ENCODE data around the gene SLC22A16. TPM values are rescaled to one million over a fixed set of nuclear protein-coding genes. Genes with fewer than 3 reads are reported as not detected.

Gene SLC22A16
- total and polyA plus RNA-seq, 8 donors = 0.30 to 0.92 (median 0.31) TPM; not detected in 5

GRCh38 chr6:110468731-110469130 lies 7.7 kb downstream of the SLC22A16 start:
- Histone ChIP-seq H3K4me1 (no peaks in the 10 kb centered on the region), H3K4me3 (no peak overlapping the region), H3K27me3 (peaks cover 0 to under 1% (median 0%) of the 10 kb centered on the region in 3 donors), H3K9me3 (peaks cover 0 to 5% (median 3%) of the 10 kb centered on the region in 4 donors), H3K36me3 (no peaks in the 10 kb centered on the region), H3K27ac (no peak overlapping the region)
- intact Hi-C loops (cut with DNase I; ENCODE audit: low total_unique reads) = no loop called here
- DNase-seq = no peak
- TF ChIP-seq EP300 (IDR thresholded peaks at IDR 0.05) = no peak
- TF ChIP-seq, protein P1, sequence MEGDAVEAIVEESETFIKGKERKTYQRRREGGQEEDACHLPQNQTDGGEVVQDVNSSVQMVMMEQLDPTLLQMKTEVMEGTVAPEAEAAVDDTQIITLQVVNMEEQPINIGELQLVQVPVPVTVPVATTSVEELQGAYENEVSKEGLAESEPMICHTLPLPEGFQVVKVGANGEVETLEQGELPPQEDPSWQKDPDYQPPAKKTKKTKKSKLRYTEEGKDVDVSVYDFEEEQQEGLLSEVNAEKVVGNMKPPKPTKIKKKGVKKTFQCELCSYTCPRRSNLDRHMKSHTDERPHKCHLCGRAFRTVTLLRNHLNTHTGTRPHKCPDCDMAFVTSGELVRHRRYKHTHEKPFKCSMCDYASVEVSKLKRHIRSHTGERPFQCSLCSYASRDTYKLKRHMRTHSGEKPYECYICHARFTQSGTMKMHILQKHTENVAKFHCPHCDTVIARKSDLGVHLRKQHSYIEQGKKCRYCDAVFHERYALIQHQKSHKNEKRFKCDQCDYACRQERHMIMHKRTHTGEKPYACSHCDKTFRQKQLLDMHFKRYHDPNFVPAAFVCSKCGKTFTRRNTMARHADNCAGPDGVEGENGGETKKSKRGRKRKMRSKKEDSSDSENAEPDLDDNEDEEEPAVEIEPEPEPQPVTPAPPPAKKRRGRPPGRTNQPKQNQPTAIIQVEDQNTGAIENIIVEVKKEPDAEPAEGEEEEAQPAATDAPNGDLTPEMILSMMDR (IDR thresholded peaks at IDR 0.05) = no peak
- TF ChIP-seq POLR2A (IDR thresholded peaks at IDR 0.05) = no peak
- no peak for TF ChIP-seq POLR2AphosphoS5 (IDR thresholded peaks at IDR 0.05)
- 82 to 87% (median 83%) methylated on average over 3 of the region's 3 CpGs for WGBS, 5 donors

DNA sequence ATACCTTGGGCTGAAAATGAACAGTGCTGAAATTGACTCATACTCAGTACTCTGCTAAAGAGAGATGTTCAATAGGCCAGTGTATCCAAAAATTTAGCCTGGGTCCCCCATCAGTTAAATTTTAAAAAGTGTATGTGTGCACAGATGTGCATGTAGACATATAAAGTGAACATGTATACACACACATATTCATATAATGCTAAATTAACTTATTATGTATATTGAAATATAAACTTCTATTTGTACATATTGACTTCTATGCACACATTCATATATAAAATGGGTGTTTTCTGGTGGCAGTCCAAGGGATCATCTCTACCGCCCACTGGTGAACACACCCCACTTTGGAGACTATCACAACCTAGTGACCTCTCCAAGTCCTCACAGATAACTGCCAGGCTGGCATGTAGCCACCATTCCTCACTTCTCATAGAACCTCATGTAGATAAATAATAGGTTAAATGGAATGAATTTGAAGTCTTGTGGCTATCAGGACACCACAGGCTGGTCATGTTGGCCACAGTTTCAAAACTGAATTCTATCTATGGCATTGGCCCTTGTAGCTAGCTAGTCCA lies 8.8 kb downstream of the SLC22A16 start:
- peaks cover 0 to 14% (median 11%) of the 10 kb centered on the region in 4 donors for H3K9me3 ChIP-seq
- H3K36me3 ChIP-seq = no peaks in the 10 kb centered on the region
- no peak overlapping the region for H3K27ac ChIP-seq
- no peaks in the 10 kb centered on the region for H3K4me1 ChIP-seq
- DNase-seq = no peak
- TF ChIP-seq POLR2AphosphoS5 (IDR thresholded peaks at IDR 0.05) (no peak), EP300 (IDR thresholded peaks at IDR 0.05) (no peak), POLR2A (IDR thresholded peaks at IDR 0.05) (no peak)
- TF ChIP-seq, protein P1 (IDR thresholded peaks at IDR 0.05) = no peak
- no peaks in the 10 kb centered on the region for H3K27me3 ChIP-seq
- WGBS, 5 donors = 83 to 96% (median 89%) methylated on average over 1 of the region's 1 CpG
- intact Hi-C loops (cut with DNase I; ENCODE audit: low total_unique reads) = no loop called here
- no peak overlapping the region for H3K4me3 ChIP-seq

GRCh38 chr6:110462884-110463481 lies 13.4 kb downstream of the SLC22A16 start:
- intact Hi-C loops (cut with DNase I; ENCODE audit: low total_unique reads) = no loop called here
- Histone ChIP-seq H3K9me3 (peaks cover 0 to 30% (median 28%) of the 10 kb centered on the region in 4 donors), H3K27ac (no peak overlapping the region), H3K4me1 (no peaks in the 10 kb centered on the region), H3K36me3 (no peaks in the 10 kb centered on the region), H3K27me3 (no peaks in the 10 kb centered on the region), H3K4me3 (no peak overlapping the region)
- no peak for DNase-seq
- 84 to 94% (median 88%) methylated on average over 2 of the region's 2 CpGs for WGBS, 5 donors
- TF ChIP-seq POLR2A (IDR thresholded peaks at IDR 0.05) (no peak), EP300 (IDR thresholded peaks at IDR 0.05) (no peak), POLR2AphosphoS5 (IDR thresholded peaks at IDR 0.05) (no peak)
- TF ChIP-seq, protein P1 (IDR thresholded peaks at IDR 0.05) = no peak

DNA sequence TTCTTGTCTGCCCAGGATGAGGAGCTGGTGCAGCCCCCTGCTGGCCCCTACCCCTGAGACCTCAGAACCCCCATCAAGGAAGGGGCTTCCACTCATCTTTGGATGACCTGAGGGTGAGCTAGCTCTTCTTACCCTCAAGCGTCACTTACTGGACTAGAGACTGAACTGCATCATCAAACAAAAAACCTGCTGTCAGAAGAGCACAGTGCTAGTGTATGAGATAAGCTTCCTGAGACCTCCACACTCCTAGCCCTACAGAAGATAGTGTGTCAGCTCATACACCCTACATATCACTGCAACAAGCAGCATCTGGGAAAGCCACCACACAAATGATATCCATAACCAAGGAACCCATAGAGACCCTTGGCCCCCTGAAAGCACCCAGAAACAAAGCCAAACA lies 15.0 kb downstream of the SLC22A16 start:
- intact Hi-C loops (cut with DNase I; ENCODE audit: low total_unique reads) = no loop called here
- peaks cover 0 to 30% (median 28%) of the 10 kb centered on the region in 4 donors for H3K9me3 ChIP-seq
- H3K4me1 ChIP-seq = no peaks in the 10 kb centered on the region
- H3K36me3 ChIP-seq = no peaks in the 10 kb centered on the region
- H3K4me3 ChIP-seq = no peak overlapping the region
- DNase-seq = no peak
- TF ChIP-seq POLR2A (IDR thresholded peaks at IDR 0.05) (no peak), EP300 (IDR thresholded peaks at IDR 0.05) (no peak), POLR2AphosphoS5 (IDR thresholded peaks at IDR 0.05) (no peak)
- TF ChIP-seq, protein P1 (IDR thresholded peaks at IDR 0.05) = no peak
- no peaks in the 10 kb centered on the region for H3K27me3 ChIP-seq
- no peak overlapping the region for H3K27ac ChIP-seq
- 91 to 100% (median 100%) methylated on average over 1 of the region's 1 CpG for WGBS, 5 donors
